Cerebellar cortex (tissue), 1 donor: Measurements from ENCODE around the gene MINK1.
"Not testable (repeated sequence)": the region's sequence is repeated elsewhere in the genome, so short reads cannot be mapped to it uniquely, and the experiment has no call there.

Experiments used
- DNase-seq: peaks from one replicate; pipeline ENCODE4 v3.0.0-alpha.2; 2015; ENCODE audit warnings: low spot score

The MINK1 gene

DNA sequence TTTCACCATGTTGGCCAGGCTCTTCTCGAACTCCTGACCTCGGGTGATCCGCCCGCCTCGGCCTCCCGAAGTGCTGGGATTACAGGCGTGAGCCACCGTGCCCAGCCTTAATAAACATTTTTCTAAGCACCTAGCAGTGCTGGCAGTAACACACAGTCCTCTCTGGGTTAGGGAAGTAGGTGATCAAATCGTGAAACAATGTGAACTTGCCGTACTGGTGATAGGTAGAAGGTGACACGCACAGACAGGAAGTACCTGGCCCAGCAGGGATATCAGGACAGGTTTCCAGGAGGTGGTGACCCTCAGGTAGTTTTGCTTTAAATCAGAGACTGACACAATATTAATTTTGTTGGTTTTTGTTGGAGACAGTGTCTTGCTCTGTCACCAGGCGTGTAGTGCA is 21.7 kb upstream of the MINK1 start:
- no peak for DNase-seq

- no peak for DNase-seq
Measured at GRCh38 chr17:4812690-4813089, 20.4 kb upstream of the MINK1 start.

GRCh38 chr17:4815043-4815675 is 18.0 kb upstream of the MINK1 start:
- DNase-seq: no peak

- DNase-seq: no peak
Measured at GRCh38 chr17:4816826-4817225, 16.3 kb upstream of the MINK1 start.

DNA sequence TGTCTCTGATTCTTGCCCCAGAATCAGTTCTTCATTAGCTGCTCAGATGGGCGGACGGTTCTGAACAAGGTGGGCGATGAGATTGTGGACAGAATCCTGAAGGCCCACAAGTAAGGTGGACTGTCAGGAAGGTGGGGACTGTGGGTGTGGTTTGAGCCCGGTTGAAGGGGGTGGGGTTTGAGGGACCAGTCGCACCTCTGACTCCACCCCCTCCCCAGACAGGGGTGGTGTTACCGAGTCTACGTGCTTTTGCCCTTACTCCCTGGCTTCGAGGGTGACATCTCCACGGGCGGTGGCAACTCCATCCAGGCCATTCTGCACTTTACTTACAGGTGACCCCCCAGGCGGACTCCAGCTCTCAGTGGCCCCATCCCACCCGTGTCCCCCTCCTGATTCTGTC is 14.9 kb upstream of the MINK1 start:
- DNase-seq: no peak

- no peak for DNase-seq
Measured at GRCh38 chr17:4822835-4823234, 10.3 kb upstream of the MINK1 start.

DNA sequence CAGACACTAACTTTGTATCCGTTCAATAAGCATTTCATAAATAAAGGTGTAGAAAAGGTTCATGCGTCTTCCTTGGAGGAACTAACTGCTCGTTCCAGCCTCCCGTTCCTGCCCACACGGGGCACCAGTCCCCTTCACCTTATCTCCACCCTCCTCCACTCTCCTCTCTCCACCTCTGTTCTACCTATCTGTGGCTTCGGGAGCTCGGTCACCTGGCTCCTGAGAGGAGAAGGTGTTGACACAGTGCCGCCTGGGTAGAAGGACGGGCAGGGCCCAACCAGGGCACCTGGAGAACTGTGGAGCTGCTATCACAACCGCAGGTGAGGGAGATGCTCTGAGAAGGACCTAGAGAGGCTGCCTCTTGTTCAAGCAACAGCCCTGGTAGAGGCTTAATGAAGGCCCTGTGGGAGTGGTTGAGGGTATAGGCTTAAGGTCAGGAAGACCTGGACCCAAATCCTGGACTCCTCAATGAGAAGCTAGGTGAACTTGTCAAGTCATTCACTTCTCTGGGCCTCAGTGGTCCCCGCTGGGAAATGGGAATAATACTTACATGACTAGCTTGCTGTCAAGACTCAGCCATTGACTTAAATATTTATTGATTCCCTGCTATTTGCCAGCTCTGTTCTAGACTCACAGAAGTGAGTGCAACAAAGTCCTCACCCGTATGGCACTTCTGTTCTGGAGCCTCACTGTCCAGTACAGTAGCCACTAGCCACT is 9.6 kb upstream of the MINK1 start:
- DNase-seq: no peak

DNA sequence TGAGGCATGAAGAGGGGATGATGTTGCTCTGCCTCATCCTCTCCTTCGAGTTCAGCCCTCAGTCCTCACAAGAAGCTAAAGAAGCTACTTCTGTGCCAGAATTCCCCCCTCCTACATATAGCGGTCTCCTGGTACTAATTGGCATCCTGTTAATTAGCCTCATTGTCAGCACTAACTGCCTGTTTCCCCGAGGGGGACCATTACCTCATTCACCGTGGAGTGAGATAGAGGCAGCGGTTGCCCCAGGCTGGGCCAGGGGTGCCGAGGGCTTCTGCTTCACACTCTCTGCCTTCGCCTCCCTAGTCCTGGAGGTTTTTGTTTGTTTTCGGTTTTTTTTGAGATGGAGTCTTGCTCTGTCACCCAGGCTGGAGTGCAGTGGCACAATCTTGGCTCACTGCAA is 5.7 kb upstream of the MINK1 start:
- DNase-seq: no peak

DNA sequence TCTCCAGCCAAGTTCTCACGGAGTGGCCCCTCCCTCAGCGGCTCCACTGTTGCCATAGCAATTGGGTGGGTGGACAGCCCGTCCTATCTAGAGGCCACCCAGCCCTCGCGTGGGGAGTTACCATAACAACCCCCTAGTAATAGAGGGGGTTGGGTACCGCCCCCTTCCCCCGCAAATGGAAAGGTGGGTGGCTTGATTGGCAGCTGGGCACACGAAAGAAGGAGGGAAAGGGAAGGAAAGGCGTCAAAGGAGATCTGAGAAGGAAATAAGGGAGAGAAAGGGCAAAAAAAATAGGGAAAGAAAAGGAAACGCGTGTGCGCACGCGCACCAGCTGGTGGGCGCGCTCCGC is 337 bp upstream of the MINK1 start:
- DNase-seq: not testable (repeated sequence)

GRCh38 chr17:4833941-4834680 is 971 bp downstream of the MINK1 start:
- DNase-seq: peak; percentile 30

- DNase-seq: peak; percentile 31
Measured at GRCh38 chr17:4834681-4835020, 1.5 kb downstream of the MINK1 start.

- no peak for DNase-seq
Measured at GRCh38 chr17:4836221-4836620, 3.1 kb downstream of the MINK1 start.

DNA sequence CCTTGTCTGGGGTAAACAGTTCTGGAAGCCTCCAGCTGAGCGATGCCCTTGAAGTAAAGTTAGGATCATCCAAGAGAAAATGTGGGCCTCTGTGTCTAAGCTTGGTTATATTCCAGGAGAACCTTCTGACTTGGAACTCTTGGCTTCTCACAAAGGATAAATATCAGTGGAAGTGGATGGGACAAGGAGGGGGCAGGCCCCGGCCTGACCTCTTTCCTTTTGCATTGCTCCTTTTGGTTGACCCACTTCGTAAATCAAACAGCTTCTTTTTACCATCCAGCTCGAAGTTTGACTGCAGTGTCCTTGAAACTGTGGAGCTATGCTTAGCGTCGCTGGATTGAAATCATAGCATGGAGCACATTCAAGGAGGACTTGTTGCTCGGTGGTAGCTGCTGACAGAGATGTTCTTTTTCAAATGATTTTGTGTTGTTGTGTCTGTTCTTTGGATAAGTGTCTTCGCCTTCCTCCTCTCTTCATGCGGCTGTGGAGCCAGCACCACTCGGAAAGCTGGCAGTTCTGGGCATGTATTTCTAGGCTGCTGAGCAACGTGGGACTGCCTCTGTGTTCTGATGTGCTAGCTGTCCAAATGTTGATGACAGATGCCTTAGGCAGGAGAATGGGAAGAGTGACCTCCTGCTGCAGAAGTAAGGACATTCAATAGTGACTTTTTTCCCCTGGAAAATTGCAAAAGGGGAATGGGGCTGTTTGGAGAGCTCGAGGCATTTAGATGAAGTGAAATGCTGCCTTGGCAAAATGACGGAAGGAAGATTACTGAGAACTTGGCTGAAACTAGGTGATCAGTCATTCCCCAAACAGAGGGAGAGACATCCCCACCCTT is 4.5 kb downstream of the MINK1 start:
- peak; percentile 41 for DNase-seq

DNA sequence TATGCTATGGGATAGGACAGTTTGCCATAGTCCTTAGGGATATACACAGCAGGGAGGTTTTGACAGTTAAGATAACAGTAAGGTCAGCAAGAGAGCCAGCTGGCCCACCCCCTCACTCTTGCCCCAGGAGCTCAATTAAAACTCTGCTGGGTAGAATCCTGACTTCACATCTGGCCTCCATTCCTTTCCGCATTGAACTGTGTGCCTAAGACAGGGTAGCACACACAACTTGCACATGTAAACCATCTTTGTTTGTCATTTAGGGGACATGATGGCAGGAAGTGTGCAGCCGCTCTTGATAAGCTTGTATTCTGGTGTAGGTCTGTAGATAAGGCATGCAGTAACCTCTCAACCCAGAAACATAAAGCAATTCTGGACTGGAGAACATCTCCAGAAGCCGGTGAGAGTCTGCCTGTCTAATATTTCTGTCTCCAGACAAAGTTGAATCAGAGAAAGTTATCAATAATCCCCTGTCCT is 5.2 kb downstream of the MINK1 start:
- DNase-seq: no peak

- no peak for DNase-seq
Measured at GRCh38 chr17:4839221-4839620, 6.1 kb downstream of the MINK1 start.

- no peak for DNase-seq
Measured at GRCh38 chr17:4839965-4840892, 7.1 kb downstream of the MINK1 start.

DNA sequence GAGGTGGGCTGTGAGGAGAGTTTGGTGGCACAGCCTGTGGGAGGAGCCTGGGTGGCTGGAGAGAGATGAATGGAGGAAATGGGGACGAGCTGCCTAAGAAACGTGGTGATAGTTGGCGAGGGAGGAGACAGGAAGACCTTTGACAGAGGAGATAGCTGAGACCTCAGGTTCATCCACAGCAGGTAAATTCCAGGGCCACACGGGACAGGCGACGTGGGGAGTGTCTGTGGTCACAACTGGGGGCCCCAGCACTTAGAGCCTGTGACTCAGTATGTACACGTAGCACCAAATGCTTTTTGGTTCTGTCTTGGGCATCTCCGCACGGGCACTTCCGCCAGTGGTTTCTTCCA is 7.7 kb downstream of the MINK1 start:
- no peak for DNase-seq

DNA sequence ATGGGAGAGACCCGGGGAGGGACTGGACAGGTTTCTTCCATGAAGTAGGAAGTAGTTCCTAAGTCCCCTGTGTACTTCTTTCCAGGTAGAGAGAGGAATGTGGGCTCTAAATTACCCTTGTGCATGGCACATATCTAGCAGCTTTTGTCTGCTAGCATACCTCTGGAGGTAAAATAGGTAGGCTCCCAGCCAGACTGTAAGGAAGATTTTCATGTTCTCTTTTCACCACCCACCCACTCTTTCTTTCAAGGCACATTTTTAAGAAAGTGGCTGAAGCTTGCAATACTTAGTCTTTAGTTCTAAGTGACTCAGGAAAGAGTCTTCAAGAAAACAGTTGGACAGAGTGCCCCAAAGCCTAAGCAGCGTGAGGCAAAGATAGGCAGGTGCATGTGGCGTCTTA is 9.2 kb downstream of the MINK1 start:
- no peak for DNase-seq

- DNase-seq: no peak
Measured at GRCh38 chr17:4843321-4844000, 10.3 kb downstream of the MINK1 start.

DNA sequence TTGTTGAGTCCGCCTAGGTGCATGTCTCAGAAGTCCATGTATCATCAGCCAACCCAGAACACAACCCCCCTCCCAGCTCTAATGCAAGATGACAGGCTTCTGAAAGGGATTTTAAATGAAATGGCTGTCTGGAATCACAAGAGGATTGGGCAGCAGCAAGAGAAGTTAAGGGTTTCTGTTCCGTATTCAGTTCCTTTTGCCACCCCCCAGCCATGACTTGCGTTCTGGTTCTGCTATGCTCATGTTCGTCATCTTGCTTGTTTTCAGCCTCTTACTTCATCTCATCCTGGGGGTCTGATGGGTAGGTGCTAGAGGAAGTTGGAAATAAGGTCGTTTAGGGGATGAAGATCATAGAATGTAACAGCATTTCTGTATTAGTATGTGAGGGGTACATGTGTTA is 12.0 kb downstream of the MINK1 start:
- DNase-seq: no peak
